HG03025 (cell line): ENCODE data around the gene MAPK11.

Experiments used
- ATAC-seq: cut with Tn5 transposase; IDR thresholded peaks from one replicate; pipeline ENCODE4 v1.9.1; 2021; ENCODE audit warnings: mild to moderate bottlenecking, moderate library complexity; ENCODE audit not compliant: unreplicated experiment, low FRiP score

Gene MAPK11

DNA sequence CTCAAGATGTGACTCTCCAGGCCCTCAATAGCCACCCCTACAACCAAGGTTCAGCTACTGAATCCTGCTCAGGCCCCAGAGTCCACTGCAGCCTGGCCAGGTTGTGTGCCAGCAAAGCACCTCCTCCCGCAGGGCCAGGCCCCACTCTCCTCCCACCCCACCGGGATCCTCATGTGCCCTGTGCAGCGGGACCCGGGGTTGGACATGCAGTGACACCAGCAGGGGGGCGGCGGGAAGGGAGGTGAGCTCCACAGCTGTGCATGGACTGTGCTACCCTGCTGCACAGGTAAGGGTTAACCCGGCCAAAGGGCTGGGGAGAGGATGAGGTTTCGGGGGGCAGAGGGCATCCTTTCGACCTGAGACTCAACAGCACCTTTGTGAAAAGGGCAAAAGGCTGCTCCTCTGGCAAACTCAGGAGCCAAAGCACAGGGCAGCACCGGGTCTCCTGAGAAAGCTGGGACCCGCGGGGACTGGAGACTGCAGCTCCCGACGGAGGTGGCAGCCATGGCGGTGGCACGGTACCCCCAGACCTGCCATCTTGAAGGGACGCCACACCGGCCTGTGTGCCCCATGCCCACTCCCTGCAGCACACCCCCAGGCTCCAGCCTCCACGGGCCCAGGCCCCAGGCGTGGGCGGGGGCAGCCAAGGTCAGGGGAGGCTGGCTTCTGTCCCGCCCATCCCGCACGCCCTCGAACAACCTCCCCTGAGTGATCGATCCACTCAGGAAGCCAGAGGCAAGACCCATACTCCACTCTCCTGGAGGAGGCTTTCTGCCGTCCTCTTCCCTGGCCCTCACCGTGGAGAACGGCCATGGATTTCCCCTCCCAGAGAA, 26.7 kb upstream of the MAPK11 start:
- ATAC-seq = no peak

- no peak for ATAC-seq
These were observed 24.1 kb upstream of the MAPK11 start for GRCh38 chr22:50294319-50294656.

GRCh38 chr22:50293441-50294318, 23.5 kb upstream of the MAPK11 start:
- no peak for ATAC-seq

DNA sequence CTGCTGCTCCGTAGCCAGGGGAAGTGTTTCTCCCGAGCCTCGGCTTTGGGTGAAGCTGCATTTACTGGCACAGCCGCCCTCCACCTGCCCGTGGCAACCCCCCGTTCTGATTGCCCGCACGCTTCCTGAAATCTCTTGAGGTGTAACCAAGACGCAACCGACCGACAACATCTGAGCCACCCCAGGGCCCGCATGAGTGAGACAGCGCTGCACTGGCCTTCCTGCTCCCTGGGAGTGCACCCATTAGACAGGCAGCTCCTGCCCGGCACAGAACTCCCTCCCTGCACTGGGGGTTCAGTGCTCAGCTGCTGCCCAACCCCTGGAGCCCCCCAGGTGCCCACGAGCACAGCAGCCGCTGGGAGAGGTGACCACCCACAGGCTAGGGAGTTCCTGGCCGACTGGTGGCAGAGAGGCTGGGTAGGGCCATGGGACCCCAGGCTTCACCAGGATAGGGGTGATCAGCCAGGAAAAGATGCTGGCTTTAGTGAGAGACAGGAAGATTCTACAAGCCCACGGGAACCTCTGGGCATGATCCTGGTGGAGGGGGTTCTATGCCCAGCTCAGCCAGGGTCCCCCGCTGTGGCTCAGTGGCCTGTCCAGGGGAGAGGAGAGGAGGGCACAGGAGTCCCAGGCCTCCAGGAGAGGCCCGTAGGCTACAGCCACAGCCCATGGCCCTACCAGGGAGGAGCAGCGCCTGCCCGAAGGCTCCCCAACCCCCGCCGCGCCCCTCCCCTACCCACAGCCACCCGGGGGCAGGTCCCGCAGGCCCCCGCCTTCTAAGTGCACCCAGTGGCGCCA, 22.7 kb upstream of the MAPK11 start:
- no peak for ATAC-seq

- ATAC-seq = no peak
These were observed 19.9 kb upstream of the MAPK11 start for GRCh38 chr22:50289942-50290630.

- ATAC-seq = no peak
These were observed 19.2 kb upstream of the MAPK11 start for GRCh38 chr22:50289151-50289941.

DNA sequence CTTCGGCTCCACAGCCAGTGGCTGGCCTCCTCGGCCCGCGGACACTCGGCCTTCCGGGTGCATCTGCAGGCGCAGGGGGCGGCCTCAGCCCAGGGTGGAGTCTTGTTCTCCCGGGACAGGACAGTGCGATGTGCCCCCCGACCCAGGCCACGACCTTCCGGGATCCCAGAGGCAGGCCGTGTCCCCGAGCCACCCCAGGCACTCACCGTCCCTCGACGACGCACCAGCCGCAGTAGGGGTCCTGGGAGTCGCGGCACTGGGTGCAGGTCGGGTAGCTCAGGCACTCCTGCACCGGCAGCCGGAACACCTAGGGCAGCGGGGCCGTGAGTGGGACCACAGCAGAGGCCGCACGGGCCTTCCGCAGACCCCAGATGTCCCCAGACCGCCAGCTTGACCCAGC, 17.6 kb upstream of the MAPK11 start:
- ATAC-seq = no peak

DNA sequence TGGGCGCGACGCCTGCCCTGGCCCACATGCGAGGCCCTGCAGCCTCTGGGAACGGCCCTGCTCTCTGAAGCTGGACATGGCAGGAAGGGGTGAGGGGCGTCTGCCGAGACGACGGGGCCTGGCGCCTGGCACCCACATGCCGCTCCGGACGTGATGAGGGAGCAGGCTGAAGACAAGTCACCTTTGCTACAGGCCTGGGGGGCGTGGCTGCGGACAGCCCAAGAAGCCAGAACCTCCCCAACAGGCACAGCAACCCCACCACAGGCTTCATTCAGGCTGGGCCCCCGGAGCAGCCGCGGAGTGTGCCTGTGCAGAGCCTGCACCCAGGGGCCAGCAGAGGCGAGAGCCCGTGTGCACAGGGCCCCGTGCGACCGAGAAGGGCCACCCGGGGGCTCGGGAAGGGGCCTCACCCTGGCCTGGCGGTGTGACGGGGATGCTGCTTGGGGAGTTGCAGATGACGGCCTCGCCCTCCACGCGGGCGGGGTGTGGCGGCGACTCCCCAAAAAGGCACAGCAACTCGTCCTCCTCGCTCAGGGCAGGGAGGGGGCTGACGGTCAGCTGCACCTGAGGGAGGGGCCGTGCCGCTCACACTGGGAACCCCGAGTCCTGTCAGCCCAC, 16.6 kb upstream of the MAPK11 start:
- no peak for ATAC-seq

DNA sequence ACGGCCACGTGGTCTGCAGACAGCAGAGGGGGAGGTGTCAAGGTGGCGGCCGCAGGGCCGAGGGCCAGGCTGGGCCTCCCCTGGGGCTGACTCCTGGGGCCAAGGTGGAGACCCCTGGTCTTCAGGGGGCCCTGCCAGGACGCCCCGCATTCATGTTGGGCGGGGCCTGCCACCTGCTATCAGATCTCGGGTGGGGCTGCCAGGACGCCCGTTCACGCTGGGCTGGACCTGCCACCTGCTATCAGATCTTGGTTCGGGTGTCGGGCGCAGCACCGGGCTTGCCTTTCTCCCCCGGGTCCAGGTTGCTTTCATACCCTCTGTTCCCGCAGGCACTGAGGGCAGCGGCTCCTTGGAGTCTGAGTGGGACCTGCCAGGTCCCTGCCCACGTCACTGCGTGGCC, 16.1 kb upstream of the MAPK11 start:
- ATAC-seq = no peak

- no peak for ATAC-seq
These were observed 15.5 kb upstream of the MAPK11 start for GRCh38 chr22:50285568-50286229.

- no peak for ATAC-seq
These were observed 14.3 kb upstream of the MAPK11 start for GRCh38 chr22:50284479-50284878.

- no peak for ATAC-seq
These were observed 13.6 kb upstream of the MAPK11 start for GRCh38 chr22:50283821-50284220.

DNA sequence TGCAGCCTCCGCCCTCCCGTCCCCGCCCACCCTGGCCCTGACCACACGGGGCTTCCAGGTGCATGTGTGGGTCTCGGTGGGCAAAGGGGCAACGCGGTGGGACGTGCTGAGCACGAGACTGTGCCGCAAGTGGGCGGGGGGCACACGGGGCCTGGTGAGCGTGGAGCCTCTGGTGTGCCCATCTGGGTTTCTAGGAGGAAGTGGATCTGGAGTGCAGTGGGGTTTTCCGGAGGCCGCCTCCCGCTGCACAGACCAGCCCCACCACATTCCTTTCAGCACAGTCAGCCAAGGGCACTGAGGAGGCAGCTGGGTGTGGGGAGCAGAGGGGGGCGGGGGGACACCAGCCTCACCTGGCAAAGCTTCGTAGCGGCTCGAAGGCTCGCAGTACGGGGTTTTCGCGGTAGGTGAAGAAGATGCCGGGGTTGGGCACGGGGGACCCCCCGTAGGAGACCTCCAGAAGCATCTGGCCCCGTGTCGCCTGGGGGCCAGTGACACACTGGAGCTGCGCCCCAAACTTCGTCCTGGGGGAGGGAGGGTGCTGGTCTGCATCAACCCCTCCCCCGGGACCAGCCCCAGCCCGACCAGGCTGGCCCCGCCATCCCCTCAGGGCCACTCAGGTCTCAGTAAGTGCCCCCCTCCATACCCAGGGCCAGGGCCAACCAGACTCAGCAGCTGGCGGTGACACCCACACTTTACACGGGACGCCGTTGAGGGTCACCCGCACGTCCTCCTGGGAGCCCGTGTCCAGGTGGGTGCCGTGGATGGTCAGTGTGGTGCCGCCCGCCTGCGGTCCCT, 12.4 kb upstream of the MAPK11 start:
- ATAC-seq = no peak

- no peak for ATAC-seq
These were observed 11.8 kb upstream of the MAPK11 start for GRCh38 chr22:50281957-50282356.

DNA sequence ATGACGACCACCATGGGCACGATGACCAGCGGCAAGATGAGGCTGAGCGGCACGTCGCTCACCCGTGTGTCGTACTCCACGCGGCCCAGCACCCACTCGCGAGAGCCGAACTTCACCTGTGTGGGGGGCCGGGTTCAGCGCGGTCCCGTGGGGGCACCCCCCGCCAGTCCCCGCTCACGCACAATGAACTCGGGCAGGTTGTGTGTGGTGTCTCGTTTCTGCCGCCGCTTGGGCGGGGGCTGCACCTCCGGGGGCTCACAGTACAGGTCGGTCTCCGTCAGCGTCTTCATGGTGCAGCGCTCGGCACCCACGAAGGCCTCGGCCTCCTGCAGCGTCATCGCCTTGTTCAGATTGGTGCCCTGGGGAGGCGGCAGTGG, 11.2 kb upstream of the MAPK11 start:
- ATAC-seq = no peak

DNA sequence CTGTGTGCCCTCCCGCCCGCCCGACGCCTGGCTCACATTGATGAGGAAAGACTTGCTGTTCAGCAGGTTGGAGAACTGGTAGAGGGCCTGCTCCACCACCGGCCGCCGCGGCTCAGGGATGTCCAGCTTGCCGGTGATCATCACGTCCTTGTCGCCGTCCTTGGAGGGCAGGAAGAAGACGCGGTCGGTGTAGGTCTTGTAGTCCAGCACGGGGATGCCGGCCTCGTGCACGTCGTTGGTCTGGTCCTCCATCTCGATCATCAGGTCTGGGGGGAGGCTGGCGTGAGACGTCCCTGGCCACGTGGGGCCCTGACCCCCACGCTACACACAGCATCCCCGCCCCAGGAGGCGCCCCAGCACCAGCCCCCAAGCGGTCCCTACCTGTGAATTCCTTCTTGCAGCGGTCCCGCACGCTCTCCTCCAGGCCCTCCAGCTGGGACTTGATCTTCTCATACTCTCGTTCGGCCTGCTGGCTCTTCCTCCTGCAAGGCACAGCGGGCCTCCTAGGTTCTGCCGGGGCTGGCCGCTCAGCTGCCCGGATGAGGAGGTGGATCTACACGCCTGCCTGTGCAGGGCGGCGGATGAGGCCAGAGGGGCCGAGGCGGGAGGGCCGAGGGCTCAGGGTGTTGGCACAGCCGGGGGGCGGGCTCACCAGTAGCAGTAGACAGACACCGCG, 10.7 kb upstream of the MAPK11 start:
- ATAC-seq = no peak

- ATAC-seq = no peak
These were observed 10.0 kb upstream of the MAPK11 start for GRCh38 chr22:50280022-50280707.
